Stimulated activated CD8-positive, alpha-beta memory T cell treated with anti-CD3 and anti-CD28 coated beads, Interleukin-2, amount 100 ng/mL, for 48 hours (primary cell): ENCODE results near the gene UBTD2.

ENCODE experiments used
- DNase-seq, 2 donors: peaks; one replicate each; pipeline ENCODE4 v3.0.0-alpha.2; 2020; ENCODE audit warnings: low read depth in 2 of 2

Gene UBTD2

GRCh38 chr5:172194985-172195774 lies 88.4 kb downstream of the UBTD2 start:
- DNase-seq: no peak

GRCh38 chr5:172193872-172194271 lies 89.7 kb downstream of the UBTD2 start, which contains the start of gene EFCAB9:
EFCAB9 (plus strand) TSS chr5:172194172; CDS start chr5:172194173, 1 bp downstream.
- DNase-seq: no peak

GRCh38 chr5:172189693-172190296 lies 93.8 kb downstream of the UBTD2 start:
- DNase-seq: no peak

GRCh38 chr5:172188893-172189692 lies 94.5 kb downstream of the UBTD2 start:
- DNase-seq: no peak

- peak; percentile 87 to 89 for DNase-seq
These were observed 95.3 kb downstream of the UBTD2 start, which contains the start of gene STK10 for GRCh38 chr5:172188033-172188892. STK10 (minus strand) TSS chr5:172188224; CDS start chr5:172188042, 182 bp downstream.

- peak in 1 of 2 donors; percentile 61 for DNase-seq
These were observed 96.2 kb downstream of the UBTD2 start for GRCh38 chr5:172187118-172188032.

GRCh38 chr5:172186114-172186695 lies 97.4 kb downstream of the UBTD2 start:
- DNase-seq: no peak

- no peak for DNase-seq
These were observed 98.5 kb downstream of the UBTD2 start for GRCh38 chr5:172185096-172185461.

GRCh38 chr5:172183881-172184280 lies 99.7 kb downstream of the UBTD2 start:
- no peak for DNase-seq

- no peak for DNase-seq
These were observed 101.3 kb downstream of the UBTD2 start for GRCh38 chr5:172182291-172182690.

- DNase-seq: no peak
These were observed 102.6 kb downstream of the UBTD2 start for GRCh38 chr5:172180936-172181335.

- peak in 1 of 2 donors; percentile 51 for DNase-seq
These were observed 104.3 kb downstream of the UBTD2 start for GRCh38 chr5:172178991-172179989.

GRCh38 chr5:172178301-172178987 lies 105.1 kb downstream of the UBTD2 start:
- no peak for DNase-seq

GRCh38 chr5:172177176-172177575 lies 106.4 kb downstream of the UBTD2 start:
- no peak for DNase-seq

GRCh38 chr5:172175263-172175719 lies 108.3 kb downstream of the UBTD2 start:
- DNase-seq: peak; percentile 83 to 88

- peak in 1 of 2 donors; percentile 83 for DNase-seq
These were observed 109.9 kb downstream of the UBTD2 start for GRCh38 chr5:172173564-172174153.

GRCh38 chr5:172172912-172173563 lies 110.5 kb downstream of the UBTD2 start:
- no peak for DNase-seq
